ENCODE data around the gene LAMB2.

LAMB2 gene

GRCh38 chr3:49173116-49173791 is 40.4 kb upstream of the LAMB2 start:
- no peak overlapping the region for H3K4me3 ChIP-seq (ENCODE audit: low read depth, low read length)

GRCh38 chr3:49172551-49173041 is 39.7 kb upstream of the LAMB2 start:
- H3K4me3 ChIP-seq (ENCODE audit: low read depth, low read length) = peak overlapping the region; percentile 85
- TF ChIP-seq CTCF (IDR thresholded peaks at IDR 0.05; ENCODE audit: low read depth, low read length) = no peak

More at GRCh38 chr3:49173116-49173791, 40.4 kb upstream of the LAMB2 start:
- no peak for TF ChIP-seq CTCF (IDR thresholded peaks at IDR 0.05; ENCODE audit: low read depth, low read length)

- peak overlapping the region; percentile 85 for H3K4me3 ChIP-seq (ENCODE audit: low read depth, low read length)
- TF ChIP-seq CTCF (IDR thresholded peaks at IDR 0.05; ENCODE audit: low read depth, low read length) = no peak
These were observed 39.1 kb upstream of the LAMB2 start for GRCh38 chr3:49171775-49172500.

- peak; percentile 93 for TF ChIP-seq CTCF (IDR thresholded peaks at IDR 0.05; ENCODE audit: low read depth, low read length)
- H3K4me3 ChIP-seq (ENCODE audit: low read depth, low read length) = peak within 1 kb of the TSS; percentile 85
These were observed 38.4 kb upstream of the LAMB2 start, which contains the start of gene KLHDC8B for GRCh38 chr3:49171119-49171774. TSS of gene KLHDC8B (plus strand) at chr3:49171598. CDS start at chr3:49172770, 1,172 bp downstream.

- peak overlapping the region; percentile 85 for H3K4me3 ChIP-seq (ENCODE audit: low read depth, low read length)
These were observed 37.9 kb upstream of the LAMB2 start for GRCh38 chr3:49170744-49171118.

GRCh38 chr3:49166752-49167556 is 34.1 kb upstream of the LAMB2 start:
- H3K4me3 ChIP-seq (ENCODE audit: low read depth, low read length) = peak overlapping the region; percentile 97
- no peak for TF ChIP-seq CTCF (IDR thresholded peaks at IDR 0.05; ENCODE audit: low read depth, low read length)

More at GRCh38 chr3:49170744-49171118, 37.9 kb upstream of the LAMB2 start:
- no peak for TF ChIP-seq CTCF (IDR thresholded peaks at IDR 0.05; ENCODE audit: low read depth, low read length)
